Liver (tissue), 9 donors: ENCODE data around the gene CCDC91. TPM values are rescaled to one million over a fixed set of nuclear protein-coding genes. Genes with fewer than 3 reads are reported as not detected.
"Not testable (repeated sequence)": the region's sequence is repeated elsewhere in the genome, so short reads cannot be mapped to it uniquely, and the experiment has no call there.

Experiments
- DNase-seq: peaks from one replicate; pipeline ENCODE4 v3.0.0-alpha.2; 2017; ENCODE audit warnings: low spot score
- H3K27ac ChIP-seq, 2 donors: one replicate each; pipeline ENCODE4 v1.7.0; 2013; ENCODE audit warnings: inconsistent platforms in 2 of 2, low read length in 2 of 2, control low read depth in 1 of 2, low read depth in 1 of 2, mild to moderate bottlenecking in 1 of 2
- H3K27me3 ChIP-seq, 4 donors: one replicate each; pipeline versions ENCODE4 v1.6.1 to v1.7.0; 2013; ENCODE audit warnings: low read length in 3 of 4, inconsistent platforms in 1 of 4, mild to moderate bottlenecking in 1 of 4, moderate library complexity in 1 of 4; ENCODE audit not compliant: control insufficient read depth in 4 of 4, insufficient read depth in 4 of 4
- H3K36me3 ChIP-seq, 4 donors: one replicate each; pipeline versions ENCODE4 v1.6.1 to v1.7.0; 2013; ENCODE audit warnings: low read length in 3 of 4, mild to moderate bottlenecking in 3 of 4, low read depth in 1 of 4, moderate library complexity in 1 of 4; ENCODE audit not compliant: control insufficient read depth in 4 of 4, insufficient read depth in 3 of 4
- H3K4me1 ChIP-seq, 4 donors: one replicate each; pipeline versions ENCODE4 v1.6.1 to v1.7.0; 2013; ENCODE audit warnings: low read length in 3 of 4, mild to moderate bottlenecking in 3 of 4, moderate library complexity in 1 of 4; ENCODE audit not compliant: control insufficient read depth in 4 of 4, insufficient read depth in 4 of 4
- H3K4me3 ChIP-seq, 3 donors: one replicate each; pipeline versions ENCODE4 v1.6.1 to v1.7.0; 2013; ENCODE audit warnings: low read length in 3 of 3, control low read depth in 1 of 3, low read depth in 1 of 3, mild to moderate bottlenecking in 1 of 3
- H3K9ac ChIP-seq, 2 donors: one replicate each; pipeline ENCODE4 v1.7.0; 2013; ENCODE audit warnings: low read length in 2 of 2, mild to moderate bottlenecking in 2 of 2, moderate library complexity in 2 of 2, control low read depth in 1 of 2, low read depth in 1 of 2
- H3K9me3 ChIP-seq, 4 donors: one replicate each; pipeline versions ENCODE4 v1.6.1 to v1.7.0; 2013; ENCODE audit warnings: low read length in 3 of 4; ENCODE audit not compliant: control insufficient read depth in 4 of 4
- EGR1 ChIP-seq, 2 donors: IDR thresholded peaks; 2 replicates each; pipeline ENCODE4 v1.6.1; 2016 to 2018; ENCODE audit warnings: antibody characterized with exemption in 2 of 2, low read depth in 2 of 2
- FOXA1 ChIP-seq: IDR thresholded peaks from 2 replicates; pipeline ENCODE4 v1.6.1; 2016; ENCODE audit warnings: antibody characterized with exemption
- FOXA2 ChIP-seq: IDR thresholded peaks from 2 replicates; pipeline ENCODE4 v1.6.1; 2016; ENCODE audit warnings: antibody characterized with exemption
- GABPA ChIP-seq, 2 donors: IDR thresholded peaks in 1 of 2; conservative IDR thresholded peaks in 1 of 2; 2 replicates each; pipeline ENCODE4 v1.6.1; 2016; ENCODE audit warnings: antibody characterized with exemption in 2 of 2, mild to moderate bottlenecking in 1 of 2, moderate library complexity in 1 of 2
- HNF4A ChIP-seq, 2 donors: conservative IDR thresholded peaks; 2 replicates each; pipeline ENCODE4 v1.6.1; 2016; ENCODE audit warnings: antibody characterized with exemption in 2 of 2, mild to moderate bottlenecking in 2 of 2
- JUND ChIP-seq, 2 donors: IDR thresholded peaks; 2 replicates each; pipeline ENCODE4 v1.6.1; 2016; ENCODE audit warnings: antibody characterized with exemption in 2 of 2
- NR2F2 ChIP-seq: IDR thresholded peaks from 2 replicates; pipeline ENCODE4 v1.6.1; 2016; ENCODE audit warnings: antibody characterized with exemption
- RXRA ChIP-seq, 2 donors: IDR thresholded peaks; 2 replicates each; pipeline ENCODE4 v1.6.1; 2017 to 2018; ENCODE audit warnings: antibody characterized with exemption in 2 of 2, mild to moderate bottlenecking in 1 of 2
- SP1 ChIP-seq: IDR thresholded peaks from 2 replicates; pipeline ENCODE4 v1.6.1; 2018; ENCODE audit warnings: antibody characterized with exemption, mild to moderate bottlenecking
- TAF1 ChIP-seq: conservative IDR thresholded peaks from 2 replicates; pipeline ENCODE4 v1.6.1; 2016; ENCODE audit warnings: antibody characterized with exemption, mild to moderate bottlenecking
- YY1 ChIP-seq: IDR thresholded peaks from 2 replicates; pipeline ENCODE4 v1.6.1; 2016; ENCODE audit warnings: antibody characterized with exemption, mild to moderate bottlenecking
- WGBS: extraction: QIAGEN DNeasy Blood & Tissue Kit; methylation state at CpG from one replicate; pipeline ENCODE4 v1.1.7; 2013; 5-methylcytosine and 5-hydroxymethylcytosine counted together
- polyA plus RNA-seq, 2 donors: library from polyadenylated mRNA; stranded (reverse) in 1 of 2; unstranded in 1 of 2; fragments of 200-250 nt in 1 of 2; fragments of >200 nt in 1 of 2; fragmentation: Nextera tagmentation in 1 of 2; extraction: Ambion mirVana in 1 of 2; gene quantifications; one replicate each; pipeline versions ENCODE4 v1.2.1 to v1.2.3, GENCODE V29; 2013 to 2015
- total RNA-seq, 2 donors: library from RNA; depleted of rRNA; stranded (reverse); fragments of >200 nt; gene quantifications; one replicate each; pipeline ENCODE4 v1.2.3, GENCODE V29; 2014
- TF ChIP-seq, protein P1 (sequence below): IDR thresholded peaks from 2 replicates; pipeline ENCODE4 v1.6.1; 2016; ENCODE audit warnings: antibody characterized with exemption
- TF ChIP-seq, protein P2 (sequence below): IDR thresholded peaks from 2 replicates; pipeline ENCODE4 v1.6.1; 2016; ENCODE audit warnings: antibody characterized with exemption, mild to moderate bottlenecking
- TF ChIP-seq, protein P3 (sequence below): IDR thresholded peaks from 2 replicates; pipeline ENCODE4 v1.6.1; 2016; ENCODE audit warnings: antibody characterized with exemption
- TF ChIP-seq, protein P4 (sequence below): IDR thresholded peaks from 2 replicates; pipeline ENCODE4 v1.6.1; 2016; ENCODE audit warnings: antibody characterized with exemption
- TF ChIP-seq, protein P5 (sequence below): fragments of 150-350 bp; IDR thresholded peaks from 2 replicates; pipeline ENCODE4 v1.5.1; 2017; ENCODE audit warnings: improper control_type of control experiment, low read depth, low read length; ENCODE audit not compliant: missing input control
- donor health status: healthy.
- donor health status: healthy.
- donor health status: healthy.
- donor health status: healthy.
- donor health status: healthy.

The CCDC91 gene
- total and polyA plus RNA-seq, 4 donors = 8.4 to 29.0 (median 15.1) TPM

DNA sequence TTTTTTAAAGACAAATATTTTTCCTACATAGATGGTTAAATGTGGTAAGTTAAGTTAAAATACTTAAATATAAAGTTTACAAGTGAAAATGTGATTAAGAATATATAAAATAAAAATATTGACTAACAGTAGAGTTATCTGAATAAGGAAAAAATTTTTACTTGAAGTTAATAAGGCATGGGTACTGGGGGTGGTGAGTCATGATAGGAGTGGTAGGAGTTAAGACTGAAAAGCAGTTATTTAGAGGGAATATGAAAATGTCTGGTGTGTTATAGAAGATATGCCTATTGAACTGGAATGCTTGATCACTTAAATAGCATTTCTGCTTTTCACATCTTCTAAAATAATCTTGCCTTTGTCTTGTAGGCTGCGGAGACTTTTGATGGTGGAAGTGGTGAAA is 68.7 kb downstream of the CCDC91 start:
- no peak overlapping the region for H3K27ac ChIP-seq
- no peak overlapping the region for H3K9ac ChIP-seq
- no peak for TF ChIP-seq EGR1 (IDR thresholded peaks at IDR 0.05; ENCODE audit: low read depth in 2 of 2)
- no peak for TF ChIP-seq YY1
- TF ChIP-seq FOXA1 = no peak
- no peak for TF ChIP-seq RXRA (IDR thresholded peaks at IDR 0.05)
- no peak for TF ChIP-seq TAF1
- TF ChIP-seq HNF4A (conservative IDR thresholded peaks at IDR 0.05) = no peak
- TF ChIP-seq SP1 = no peak
- TF ChIP-seq FOXA2 = no peak
- TF ChIP-seq, protein P1, sequence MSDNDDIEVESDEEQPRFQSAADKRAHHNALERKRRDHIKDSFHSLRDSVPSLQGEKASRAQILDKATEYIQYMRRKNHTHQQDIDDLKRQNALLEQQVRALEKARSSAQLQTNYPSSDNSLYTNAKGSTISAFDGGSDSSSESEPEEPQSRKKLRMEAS = no peak
- no peak for TF ChIP-seq NR2F2
- TF ChIP-seq, protein P2, sequence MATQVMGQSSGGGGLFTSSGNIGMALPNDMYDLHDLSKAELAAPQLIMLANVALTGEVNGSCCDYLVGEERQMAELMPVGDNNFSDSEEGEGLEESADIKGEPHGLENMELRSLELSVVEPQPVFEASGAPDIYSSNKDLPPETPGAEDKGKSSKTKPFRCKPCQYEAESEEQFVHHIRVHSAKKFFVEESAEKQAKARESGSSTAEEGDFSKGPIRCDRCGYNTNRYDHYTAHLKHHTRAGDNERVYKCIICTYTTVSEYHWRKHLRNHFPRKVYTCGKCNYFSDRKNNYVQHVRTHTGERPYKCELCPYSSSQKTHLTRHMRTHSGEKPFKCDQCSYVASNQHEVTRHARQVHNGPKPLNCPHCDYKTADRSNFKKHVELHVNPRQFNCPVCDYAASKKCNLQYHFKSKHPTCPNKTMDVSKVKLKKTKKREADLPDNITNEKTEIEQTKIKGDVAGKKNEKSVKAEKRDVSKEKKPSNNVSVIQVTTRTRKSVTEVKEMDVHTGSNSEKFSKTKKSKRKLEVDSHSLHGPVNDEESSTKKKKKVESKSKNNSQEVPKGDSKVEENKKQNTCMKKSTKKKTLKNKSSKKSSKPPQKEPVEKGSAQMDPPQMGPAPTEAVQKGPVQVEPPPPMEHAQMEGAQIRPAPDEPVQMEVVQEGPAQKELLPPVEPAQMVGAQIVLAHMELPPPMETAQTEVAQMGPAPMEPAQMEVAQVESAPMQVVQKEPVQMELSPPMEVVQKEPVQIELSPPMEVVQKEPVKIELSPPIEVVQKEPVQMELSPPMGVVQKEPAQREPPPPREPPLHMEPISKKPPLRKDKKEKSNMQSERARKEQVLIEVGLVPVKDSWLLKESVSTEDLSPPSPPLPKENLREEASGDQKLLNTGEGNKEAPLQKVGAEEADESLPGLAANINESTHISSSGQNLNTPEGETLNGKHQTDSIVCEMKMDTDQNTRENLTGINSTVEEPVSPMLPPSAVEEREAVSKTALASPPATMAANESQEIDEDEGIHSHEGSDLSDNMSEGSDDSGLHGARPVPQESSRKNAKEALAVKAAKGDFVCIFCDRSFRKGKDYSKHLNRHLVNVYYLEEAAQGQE = no peak
- TF ChIP-seq, protein P3, sequence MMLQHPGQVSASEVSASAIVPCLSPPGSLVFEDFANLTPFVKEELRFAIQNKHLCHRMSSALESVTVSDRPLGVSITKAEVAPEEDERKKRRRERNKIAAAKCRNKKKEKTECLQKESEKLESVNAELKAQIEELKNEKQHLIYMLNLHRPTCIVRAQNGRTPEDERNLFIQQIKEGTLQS = no peak
- no peak for TF ChIP-seq JUND (IDR thresholded peaks at IDR 0.05)
- TF ChIP-seq, protein P4, sequence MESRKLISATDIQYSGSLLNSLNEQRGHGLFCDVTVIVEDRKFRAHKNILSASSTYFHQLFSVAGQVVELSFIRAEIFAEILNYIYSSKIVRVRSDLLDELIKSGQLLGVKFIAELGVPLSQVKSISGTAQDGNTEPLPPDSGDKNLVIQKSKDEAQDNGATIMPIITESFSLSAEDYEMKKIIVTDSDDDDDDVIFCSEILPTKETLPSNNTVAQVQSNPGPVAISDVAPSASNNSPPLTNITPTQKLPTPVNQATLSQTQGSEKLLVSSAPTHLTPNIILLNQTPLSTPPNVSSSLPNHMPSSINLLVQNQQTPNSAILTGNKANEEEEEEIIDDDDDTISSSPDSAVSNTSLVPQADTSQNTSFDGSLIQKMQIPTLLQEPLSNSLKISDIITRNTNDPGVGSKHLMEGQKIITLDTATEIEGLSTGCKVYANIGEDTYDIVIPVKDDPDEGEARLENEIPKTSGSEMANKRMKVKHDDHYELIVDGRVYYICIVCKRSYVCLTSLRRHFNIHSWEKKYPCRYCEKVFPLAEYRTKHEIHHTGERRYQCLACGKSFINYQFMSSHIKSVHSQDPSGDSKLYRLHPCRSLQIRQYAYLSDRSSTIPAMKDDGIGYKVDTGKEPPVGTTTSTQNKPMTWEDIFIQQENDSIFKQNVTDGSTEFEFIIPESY = no peak
- TF ChIP-seq GABPA (IDR thresholded peaks at IDR 0.05 in 1 of 2, conservative IDR thresholded peaks at IDR 0.05 in 1 of 2) = no peak
- H3K36me3 ChIP-seq = no peaks in the 10 kb centered on the region
- no peak for DNase-seq
- WGBS = 97% methylated on average over 1 of the region's 1 CpG
- no peaks in the 10 kb centered on the region for H3K27me3 ChIP-seq
- no peaks in the 10 kb centered on the region for H3K9me3 ChIP-seq
- no peaks in the 10 kb centered on the region for H3K4me1 ChIP-seq
- H3K4me3 ChIP-seq = no peak overlapping the region

DNA sequence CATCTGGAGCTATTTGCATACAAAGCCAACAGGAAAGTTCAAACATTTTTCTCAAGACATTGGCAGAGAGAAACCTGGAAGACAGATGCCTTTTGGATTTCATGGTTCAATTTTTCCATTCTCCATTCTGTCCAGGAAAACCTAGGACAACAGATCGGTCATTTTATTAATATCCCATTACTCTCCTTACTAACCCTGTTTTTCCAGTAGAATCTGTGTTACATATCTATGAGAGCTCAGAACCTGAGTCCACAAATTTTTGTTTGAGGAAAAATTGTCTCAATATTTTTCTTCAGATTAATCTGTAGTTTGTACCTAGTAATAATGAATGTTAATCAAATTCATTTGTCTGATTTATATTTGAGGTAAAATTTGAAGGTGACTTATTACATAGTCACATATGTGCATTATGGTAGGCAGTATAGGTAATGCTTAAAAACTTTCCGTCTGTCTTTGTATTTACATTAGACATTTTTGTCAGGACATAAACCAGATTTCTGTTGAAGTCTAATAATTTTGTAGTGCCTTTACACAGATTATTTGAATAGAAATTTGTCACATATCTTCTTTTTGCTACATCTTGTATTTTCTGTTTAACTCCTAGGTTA is 75.3 kb downstream of the CCDC91 start:
- no peak overlapping the region for H3K9ac ChIP-seq
- H3K27ac ChIP-seq = no peak overlapping the region
- no peaks in the 10 kb centered on the region for H3K9me3 ChIP-seq
- 94% methylated on average over 2 of the region's 2 CpGs for WGBS
- no peak overlapping the region for H3K4me3 ChIP-seq
- peaks cover 0 to 2% (median 0%) of the 10 kb centered on the region in 4 donors for H3K36me3 ChIP-seq
- no peak for TF ChIP-seq YY1
- TF ChIP-seq, protein P5, sequence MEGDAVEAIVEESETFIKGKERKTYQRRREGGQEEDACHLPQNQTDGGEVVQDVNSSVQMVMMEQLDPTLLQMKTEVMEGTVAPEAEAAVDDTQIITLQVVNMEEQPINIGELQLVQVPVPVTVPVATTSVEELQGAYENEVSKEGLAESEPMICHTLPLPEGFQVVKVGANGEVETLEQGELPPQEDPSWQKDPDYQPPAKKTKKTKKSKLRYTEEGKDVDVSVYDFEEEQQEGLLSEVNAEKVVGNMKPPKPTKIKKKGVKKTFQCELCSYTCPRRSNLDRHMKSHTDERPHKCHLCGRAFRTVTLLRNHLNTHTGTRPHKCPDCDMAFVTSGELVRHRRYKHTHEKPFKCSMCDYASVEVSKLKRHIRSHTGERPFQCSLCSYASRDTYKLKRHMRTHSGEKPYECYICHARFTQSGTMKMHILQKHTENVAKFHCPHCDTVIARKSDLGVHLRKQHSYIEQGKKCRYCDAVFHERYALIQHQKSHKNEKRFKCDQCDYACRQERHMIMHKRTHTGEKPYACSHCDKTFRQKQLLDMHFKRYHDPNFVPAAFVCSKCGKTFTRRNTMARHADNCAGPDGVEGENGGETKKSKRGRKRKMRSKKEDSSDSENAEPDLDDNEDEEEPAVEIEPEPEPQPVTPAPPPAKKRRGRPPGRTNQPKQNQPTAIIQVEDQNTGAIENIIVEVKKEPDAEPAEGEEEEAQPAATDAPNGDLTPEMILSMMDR = no peak
- TF ChIP-seq, protein P1 = no peak
- TF ChIP-seq JUND (IDR thresholded peaks at IDR 0.05) = no peak
- no peak for TF ChIP-seq RXRA (IDR thresholded peaks at IDR 0.05)
- no peak for TF ChIP-seq SP1
- no peak for DNase-seq
- H3K27me3 ChIP-seq = no peaks in the 10 kb centered on the region
- no peaks in the 10 kb centered on the region for H3K4me1 ChIP-seq

DNA sequence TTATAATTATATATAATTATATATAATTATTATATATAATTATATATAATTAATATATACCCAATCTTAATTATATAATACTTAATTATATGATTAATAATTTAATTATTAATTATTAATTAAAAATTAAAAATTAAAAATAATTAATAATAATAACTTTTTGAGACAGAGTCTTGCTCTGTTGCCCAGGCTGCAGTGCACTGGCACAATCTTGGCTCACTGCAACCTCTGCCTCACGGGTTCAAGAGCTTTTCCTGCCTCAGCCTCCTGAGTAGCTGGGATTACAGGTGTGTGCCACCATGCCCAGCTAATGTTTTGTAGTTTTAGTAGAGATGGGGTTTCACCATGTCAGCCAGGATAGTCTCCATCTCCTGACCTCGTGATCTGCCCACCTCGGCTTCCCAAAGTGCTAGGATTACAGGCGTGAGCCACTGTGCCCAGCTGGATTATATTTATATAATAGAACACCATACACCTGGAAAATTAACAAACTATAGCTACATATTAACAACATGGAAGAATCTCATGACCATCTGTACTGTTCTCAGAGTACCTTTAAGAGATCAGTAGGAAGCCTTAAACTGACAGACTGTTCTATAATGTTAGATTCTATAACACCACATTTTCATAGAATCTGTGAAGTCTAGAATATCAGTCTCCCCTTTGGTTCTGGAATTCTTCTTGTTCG is 77.8 kb downstream of the CCDC91 start:
- not testable (repeated sequence) for H3K9me3 ChIP-seq, H3K4me3 ChIP-seq, H3K27ac ChIP-seq, DNase-seq, H3K36me3 ChIP-seq, H3K4me1 ChIP-seq, H3K27me3 ChIP-seq, H3K9ac ChIP-seq
- WGBS = 98% methylated on average over 5 of the region's 5 CpGs
